ENCODE data around the gene GSG1L. TPM values are rescaled to one million over a fixed set of nuclear protein-coding genes. Genes with fewer than 3 reads are reported as not detected.
A peak's percentile ranks its signal among the peaks of the same experiment; 100 is the strongest.

The GSG1L gene
- under 0.01 TPM in 1 of 2 replicates, not detected in the other for total RNA-seq (2012; rRNA removed)

GRCh38 chr16:28063591-28064061, at the start of gene GSG1L:
Gene GSG1L (minus strand): TSS chr16:28063714. CDS start chr16:28063424, 290 bp downstream.
- no peaks in the 10 kb centered on the region for H3K36me3 ChIP-seq (ENCODE audit: insufficient read depth, low read length)
- peaks cover 13% of the 10 kb centered on the region for H3K4me1 ChIP-seq (ENCODE audit: control insufficient read depth, insufficient read depth, low read length)
- no peaks in the 10 kb centered on the region for H3K9me3 ChIP-seq (replicated peaks; ENCODE audit: low read length)
- H3K4me3 ChIP-seq (ENCODE audit: low read length): no peak within 1 kb of the TSS
- H3K27me3 ChIP-seq (ENCODE audit: control insufficient read depth, insufficient read depth, low read length): peaks cover 76% of the 10 kb centered on the region
- H3K9ac ChIP-seq (ENCODE audit: low read depth, low read length): no peak within 1 kb of the TSS
- H3K4me2 ChIP-seq (ENCODE audit: low read length): peak within 1 kb of the TSS; percentile 58

- no peaks in the 10 kb centered on the region for H3K27me3 ChIP-seq (ENCODE audit: control insufficient read depth, insufficient read depth, low read length)
- H3K9me3 ChIP-seq (replicated peaks; ENCODE audit: low read length): no peaks in the 10 kb centered on the region
- peaks cover 89% of the 10 kb centered on the region for H3K36me3 ChIP-seq (ENCODE audit: insufficient read depth, low read length)
- H3K9ac ChIP-seq (ENCODE audit: low read depth, low read length): no peak overlapping the region
- H3K4me2 ChIP-seq (ENCODE audit: low read length): no peak overlapping the region
- H3K4me3 ChIP-seq (ENCODE audit: low read length): no peak overlapping the region
- H3K4me1 ChIP-seq (ENCODE audit: control insufficient read depth, insufficient read depth, low read length): no peaks in the 10 kb centered on the region
Measured at GRCh38 chr16:28112908-28113307, 49.4 kb upstream of the GSG1L start.

DNA sequence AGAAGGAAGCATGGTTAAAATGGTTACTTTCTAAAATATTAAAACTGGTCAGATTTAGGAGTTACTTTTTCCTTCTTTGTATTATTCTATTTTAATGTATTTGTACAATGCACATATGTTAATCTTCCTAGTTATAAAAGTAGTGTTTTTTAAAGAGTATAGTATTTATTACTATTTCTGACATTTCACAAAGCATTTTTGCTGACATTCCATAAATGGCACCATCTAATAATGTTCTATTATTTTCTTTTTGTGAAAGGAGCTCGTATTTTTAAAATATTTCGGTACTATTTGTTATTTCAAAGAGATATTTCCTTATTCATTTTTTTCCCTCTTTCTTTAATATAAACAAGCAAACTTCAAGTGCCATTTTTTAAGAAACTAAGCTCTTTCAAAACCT, 47.5 kb upstream of the GSG1L start:
- Histone ChIP-seq H3K4me3 (ENCODE audit: low read length) (no peak overlapping the region), H3K4me2 (ENCODE audit: low read length) (no peak overlapping the region), H3K27me3 (ENCODE audit: control insufficient read depth, insufficient read depth, low read length) (no peaks in the 10 kb centered on the region), H3K9ac (ENCODE audit: low read depth, low read length) (no peak overlapping the region), H3K4me1 (ENCODE audit: control insufficient read depth, insufficient read depth, low read length) (no peaks in the 10 kb centered on the region), H3K36me3 (ENCODE audit: insufficient read depth, low read length) (peaks cover 91% of the 10 kb centered on the region), H3K9me3 (replicated peaks; ENCODE audit: low read length) (no peaks in the 10 kb centered on the region)

DNA sequence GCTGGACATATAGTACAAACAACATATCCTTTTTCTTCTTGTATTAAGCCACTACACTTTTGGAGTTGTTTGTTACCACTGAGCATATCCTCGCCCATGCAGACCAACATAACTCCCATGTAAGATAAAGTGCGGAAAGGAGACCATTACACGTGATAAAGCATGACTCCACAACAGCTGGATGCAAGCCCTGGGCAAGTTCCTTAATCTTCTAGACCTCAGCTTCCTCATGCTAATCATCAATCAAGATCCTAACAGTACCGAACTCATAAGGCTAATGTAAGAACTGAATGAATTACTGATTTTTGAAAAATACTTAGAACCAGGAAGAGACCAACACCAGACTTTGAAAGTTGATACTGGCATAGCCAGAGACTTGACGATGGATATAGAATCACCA, 47.0 kb upstream of the GSG1L start:
- no peak overlapping the region for H3K4me2 ChIP-seq (ENCODE audit: low read length)
- no peaks in the 10 kb centered on the region for H3K27me3 ChIP-seq (ENCODE audit: control insufficient read depth, insufficient read depth, low read length)
- H3K9me3 ChIP-seq (replicated peaks; ENCODE audit: low read length): no peaks in the 10 kb centered on the region
- H3K9ac ChIP-seq (ENCODE audit: low read depth, low read length): no peak overlapping the region
- no peaks in the 10 kb centered on the region for H3K4me1 ChIP-seq (ENCODE audit: control insufficient read depth, insufficient read depth, low read length)
- no peak overlapping the region for H3K4me3 ChIP-seq (ENCODE audit: low read length)
- H3K36me3 ChIP-seq (ENCODE audit: insufficient read depth, low read length): peaks cover 91% of the 10 kb centered on the region

DNA sequence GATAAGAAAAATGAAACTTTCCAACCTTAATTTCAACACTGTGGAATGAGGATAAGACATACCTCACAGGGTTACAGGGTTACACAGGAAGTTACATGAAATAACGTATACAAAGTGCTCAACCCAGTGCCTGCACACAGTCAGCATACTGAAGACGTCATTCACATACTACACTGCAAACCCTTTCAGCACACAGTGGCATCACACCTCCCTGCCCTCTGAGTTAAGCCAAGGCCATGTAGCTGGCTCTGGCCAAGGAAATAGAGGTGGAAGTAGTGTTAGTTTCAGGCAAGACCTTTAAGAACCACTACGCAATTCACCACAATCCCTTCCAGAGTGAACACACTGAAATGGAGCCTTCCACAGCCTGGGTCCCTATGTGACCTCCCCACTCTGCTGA, 46.6 kb upstream of the GSG1L start:
- Histone ChIP-seq H3K4me3 (ENCODE audit: low read length) (no peak overlapping the region), H3K4me1 (ENCODE audit: control insufficient read depth, insufficient read depth, low read length) (no peaks in the 10 kb centered on the region), H3K4me2 (ENCODE audit: low read length) (no peak overlapping the region), H3K36me3 (ENCODE audit: insufficient read depth, low read length) (peaks cover 90% of the 10 kb centered on the region), H3K9me3 (replicated peaks; ENCODE audit: low read length) (no peaks in the 10 kb centered on the region), H3K27me3 (ENCODE audit: control insufficient read depth, insufficient read depth, low read length) (no peaks in the 10 kb centered on the region), H3K9ac (ENCODE audit: low read depth, low read length) (no peak overlapping the region)

DNA sequence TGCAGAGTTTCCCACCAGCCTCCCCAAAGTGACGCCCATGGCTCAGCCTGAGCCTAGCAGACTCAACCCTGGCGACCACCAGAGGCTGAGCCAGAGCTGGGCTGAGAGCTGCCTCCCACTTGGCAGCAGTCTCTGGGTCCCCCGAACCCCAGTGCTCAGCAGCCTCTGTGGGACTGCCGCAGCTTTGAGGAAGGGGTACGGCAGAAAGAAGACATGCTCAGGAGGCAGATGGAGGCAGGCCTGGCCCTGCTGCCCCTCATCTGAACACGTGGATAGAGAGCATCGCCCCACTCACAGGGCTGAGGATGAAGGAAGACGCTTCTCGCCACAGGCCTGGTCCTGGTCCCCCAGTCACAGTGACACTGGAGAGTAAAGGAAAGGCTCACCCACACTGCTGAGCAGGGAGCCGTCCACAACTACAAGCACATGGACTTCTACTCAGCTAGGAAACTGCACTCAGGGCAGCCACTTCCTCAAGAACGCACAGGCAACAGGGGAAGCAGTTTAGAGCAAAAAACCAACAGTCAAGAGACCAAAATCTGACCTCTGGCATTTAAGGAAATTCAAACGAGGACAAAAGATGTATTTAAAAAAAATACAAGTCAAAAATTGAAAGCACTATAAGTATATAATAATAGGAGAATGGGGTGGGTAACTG, 45.2 kb upstream of the GSG1L start:
- no peak overlapping the region for H3K4me3 ChIP-seq (ENCODE audit: low read length)
- no peaks in the 10 kb centered on the region for H3K27me3 ChIP-seq (ENCODE audit: control insufficient read depth, insufficient read depth, low read length)
- no peaks in the 10 kb centered on the region for H3K4me1 ChIP-seq (ENCODE audit: control insufficient read depth, insufficient read depth, low read length)
- H3K36me3 ChIP-seq (ENCODE audit: insufficient read depth, low read length): peaks cover 94% of the 10 kb centered on the region
- H3K4me2 ChIP-seq (ENCODE audit: low read length): no peak overlapping the region
- H3K9me3 ChIP-seq (replicated peaks; ENCODE audit: low read length): no peaks in the 10 kb centered on the region
- H3K9ac ChIP-seq (ENCODE audit: low read depth, low read length): no peak overlapping the region

DNA sequence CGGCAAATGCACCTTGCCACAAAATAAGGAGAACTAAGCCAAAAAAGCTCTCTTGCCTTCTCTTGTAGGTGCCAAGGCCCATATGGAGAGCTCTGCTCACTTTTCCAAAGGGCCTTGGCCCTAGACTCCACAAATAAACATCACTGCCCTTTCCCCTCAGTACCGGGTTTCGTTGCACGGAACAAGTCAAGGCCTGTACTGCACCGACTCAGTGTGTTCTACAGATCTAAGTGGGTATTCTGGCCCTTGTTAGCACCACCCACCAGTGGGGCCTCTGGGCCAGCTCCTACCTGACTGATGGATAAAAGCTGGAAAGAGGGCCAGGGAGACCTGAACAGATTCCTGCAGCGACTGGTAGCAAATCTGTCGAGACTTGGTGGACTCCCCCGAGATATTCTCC, 43.7 kb upstream of the GSG1L start:
- Histone ChIP-seq H3K4me2 (ENCODE audit: low read length) (no peak overlapping the region), H3K4me3 (ENCODE audit: low read length) (no peak overlapping the region), H3K36me3 (ENCODE audit: insufficient read depth, low read length) (peaks cover 97% of the 10 kb centered on the region), H3K27me3 (ENCODE audit: control insufficient read depth, insufficient read depth, low read length) (no peaks in the 10 kb centered on the region), H3K9me3 (replicated peaks; ENCODE audit: low read length) (no peaks in the 10 kb centered on the region), H3K4me1 (ENCODE audit: control insufficient read depth, insufficient read depth, low read length) (no peaks in the 10 kb centered on the region), H3K9ac (ENCODE audit: low read depth, low read length) (no peak overlapping the region)

DNA sequence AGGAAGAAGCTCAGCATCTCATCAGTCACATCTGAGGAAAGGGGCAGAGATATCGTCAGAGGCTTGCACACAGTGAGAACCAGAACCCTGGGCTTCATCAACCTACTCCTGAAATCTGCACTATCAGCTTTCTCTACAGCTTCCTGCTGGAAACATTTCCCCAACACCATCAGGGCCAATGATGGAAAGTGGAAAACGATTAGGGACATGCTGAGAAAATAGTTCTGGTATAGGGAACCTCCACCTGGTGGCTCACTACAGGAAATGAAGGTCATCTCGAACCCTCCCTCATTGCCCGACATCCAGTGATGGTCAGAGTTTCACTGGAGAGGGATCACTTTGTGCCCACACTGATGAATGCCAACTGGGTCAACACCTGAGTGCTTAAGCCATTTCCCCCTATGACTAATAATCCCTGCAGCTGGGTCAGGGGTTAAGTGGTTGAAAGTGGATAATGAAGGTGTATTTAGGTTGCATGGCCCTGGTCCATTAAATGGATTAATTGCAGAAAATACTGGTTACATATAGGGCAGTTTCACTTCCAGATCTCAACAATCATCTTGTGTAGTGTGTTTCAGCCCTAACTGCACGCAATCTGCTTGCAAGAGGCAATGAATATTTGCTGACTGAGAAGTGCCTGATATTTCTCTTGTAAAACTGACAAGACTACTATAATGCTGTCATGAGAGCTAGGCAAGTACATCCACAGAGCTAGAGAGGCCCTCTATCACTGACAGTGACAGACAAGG, 43.1 kb upstream of the GSG1L start:
- Histone ChIP-seq H3K36me3 (ENCODE audit: insufficient read depth, low read length) (peaks cover 97% of the 10 kb centered on the region), H3K4me1 (ENCODE audit: control insufficient read depth, insufficient read depth, low read length) (no peaks in the 10 kb centered on the region)

GRCh38 chr16:28105954-28106353, 42.4 kb upstream of the GSG1L start:
- H3K4me2 ChIP-seq (ENCODE audit: low read length): no peak overlapping the region
- H3K9ac ChIP-seq (ENCODE audit: low read depth, low read length): no peak overlapping the region
- no peaks in the 10 kb centered on the region for H3K9me3 ChIP-seq (replicated peaks; ENCODE audit: low read length)
- peaks cover 97% of the 10 kb centered on the region for H3K36me3 ChIP-seq (ENCODE audit: insufficient read depth, low read length)
- no peaks in the 10 kb centered on the region for H3K27me3 ChIP-seq (ENCODE audit: control insufficient read depth, insufficient read depth, low read length)
- no peak overlapping the region for H3K4me3 ChIP-seq (ENCODE audit: low read length)
- no peaks in the 10 kb centered on the region for H3K4me1 ChIP-seq (ENCODE audit: control insufficient read depth, insufficient read depth, low read length)

More for the DNA sequence above, 43.1 kb upstream of the GSG1L start:
- Histone ChIP-seq H3K27me3 (ENCODE audit: control insufficient read depth, insufficient read depth, low read length) (no peaks in the 10 kb centered on the region), H3K4me3 (ENCODE audit: low read length) (no peak overlapping the region), H3K9ac (ENCODE audit: low read depth, low read length) (no peak overlapping the region), H3K9me3 (replicated peaks; ENCODE audit: low read length) (no peaks in the 10 kb centered on the region), H3K4me2 (ENCODE audit: low read length) (no peak overlapping the region)

DNA sequence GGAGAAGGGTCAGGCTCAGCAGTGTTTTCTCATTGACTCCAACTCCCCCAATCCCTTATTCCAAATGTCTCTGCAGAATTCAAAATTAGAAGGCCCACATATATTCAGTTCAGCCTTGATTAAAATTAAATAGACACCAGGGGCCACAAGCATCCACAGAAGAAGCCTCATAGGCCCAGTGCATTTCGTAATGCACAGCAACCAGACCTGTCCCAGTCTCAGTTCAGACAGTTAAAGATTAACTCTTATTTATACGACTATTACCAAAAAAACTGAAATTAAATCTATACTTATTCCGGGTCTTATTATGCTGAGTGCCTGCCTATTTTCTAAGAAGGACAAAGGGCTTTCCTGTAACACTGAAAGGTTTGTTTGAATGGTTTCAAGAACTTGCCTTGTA, 41.8 kb upstream of the GSG1L start:
- no peaks in the 10 kb centered on the region for H3K4me1 ChIP-seq (ENCODE audit: control insufficient read depth, insufficient read depth, low read length)
- no peak overlapping the region for H3K9ac ChIP-seq (ENCODE audit: low read depth, low read length)
- no peak overlapping the region for H3K4me3 ChIP-seq (ENCODE audit: low read length)
- H3K36me3 ChIP-seq (ENCODE audit: insufficient read depth, low read length): peaks cover 97% of the 10 kb centered on the region
- no peaks in the 10 kb centered on the region for H3K27me3 ChIP-seq (ENCODE audit: control insufficient read depth, insufficient read depth, low read length)
- no peaks in the 10 kb centered on the region for H3K9me3 ChIP-seq (replicated peaks; ENCODE audit: low read length)
- H3K4me2 ChIP-seq (ENCODE audit: low read length): no peak overlapping the region

- Histone ChIP-seq H3K4me3 (ENCODE audit: low read length) (no peak overlapping the region), H3K4me1 (ENCODE audit: control insufficient read depth, insufficient read depth, low read length) (no peaks in the 10 kb centered on the region), H3K27me3 (ENCODE audit: control insufficient read depth, insufficient read depth, low read length) (no peaks in the 10 kb centered on the region), H3K36me3 (ENCODE audit: insufficient read depth, low read length) (peaks cover 94% of the 10 kb centered on the region), H3K4me2 (ENCODE audit: low read length) (no peak overlapping the region), H3K9ac (ENCODE audit: low read depth, low read length) (no peak overlapping the region), H3K9me3 (replicated peaks; ENCODE audit: low read length) (no peaks in the 10 kb centered on the region)
Measured at GRCh38 chr16:28104404-28104803, 40.9 kb upstream of the GSG1L start.
